Endothelial cell of hepatic sinusoid (primary cell): ENCODE results near the gene EPS8.

Experiments
- in situ Hi-C: cut with HindIII; loops from 2 replicates; pipeline ENCODE4 v1.10.0; 2017; ENCODE audit warnings: low sequenced_read_pairs

The EPS8 gene

GRCh38 chr12:15789220-15790171 is at the start of gene EPS8:
Gene EPS8 (minus strand): TSS chr12:15789388. CDS start chr12:15682951, 106,437 bp downstream.
- in situ Hi-C loops: no loop called here

- in situ Hi-C loops: no loop called here
Observed at GRCh38 chr12:15837141-15837790, 48.1 kb upstream of the EPS8 start.

- in situ Hi-C loops: no loop called here
Observed at GRCh38 chr12:15834575-15834974, 45.4 kb upstream of the EPS8 start.

GRCh38 chr12:15831315-15831978 is 42.3 kb upstream of the EPS8 start:
- in situ Hi-C loops: no loop called here

- in situ Hi-C loops: no loop called here
Observed at GRCh38 chr12:15830538-15830937, 41.4 kb upstream of the EPS8 start.

GRCh38 chr12:15829949-15830348 is 40.8 kb upstream of the EPS8 start:
- in situ Hi-C loops: no loop called here

GRCh38 chr12:15829255-15829654 is 40.1 kb upstream of the EPS8 start:
- in situ Hi-C loops: no loop called here

- in situ Hi-C loops: no loop called here
Observed at GRCh38 chr12:15827136-15827535, 37.9 kb upstream of the EPS8 start.

GRCh38 chr12:15824516-15824915 is 35.3 kb upstream of the EPS8 start:
- in situ Hi-C loops: no loop called here

GRCh38 chr12:15823360-15824128 is 34.4 kb upstream of the EPS8 start:
- in situ Hi-C loops: no loop called here

GRCh38 chr12:15819644-15820437 is 30.7 kb upstream of the EPS8 start:
- in situ Hi-C loops: no loop called here

GRCh38 chr12:15818418-15818817 is 29.2 kb upstream of the EPS8 start:
- in situ Hi-C loops: no loop called here

GRCh38 chr12:15815730-15816129 is 26.5 kb upstream of the EPS8 start:
- in situ Hi-C loops: no loop called here

- in situ Hi-C loops: no loop called here
Observed at GRCh38 chr12:15811214-15812127, 22.3 kb upstream of the EPS8 start.

GRCh38 chr12:15808652-15809051 is 19.5 kb upstream of the EPS8 start:
- in situ Hi-C loops: no loop called here

- in situ Hi-C loops: no loop called here
Observed at GRCh38 chr12:15808250-15808649, 19.1 kb upstream of the EPS8 start.

GRCh38 chr12:15806826-15807225 is 17.6 kb upstream of the EPS8 start:
- in situ Hi-C loops: no loop called here

GRCh38 chr12:15801770-15802744 is 12.9 kb upstream of the EPS8 start:
- in situ Hi-C loops: no loop called here
